HG03097 (cell line): ENCODE data around the gene EEF1AKMT2.
A peak's percentile ranks its signal among the peaks of the same experiment; 100 is the strongest.

ENCODE experiments used
- ATAC-seq: cut with Tn5 transposase; IDR thresholded peaks from one replicate; pipeline ENCODE4 v1.9.1; 2021; ENCODE audit not compliant: unreplicated experiment, low FRiP score

The EEF1AKMT2 gene

GRCh38 chr10:124739119-124739921 is 52.4 kb downstream of the EEF1AKMT2 start:
- no peak for ATAC-seq

GRCh38 chr10:124738441-124738840 is 53.2 kb downstream of the EEF1AKMT2 start:
- no peak for ATAC-seq

- ATAC-seq, result no peak
These were observed 54.0 kb downstream of the EEF1AKMT2 start for GRCh38 chr10:124737708-124738107.

- ATAC-seq, result no peak
These were observed 54.5 kb downstream of the EEF1AKMT2 start for GRCh38 chr10:124737221-124737620.

DNA sequence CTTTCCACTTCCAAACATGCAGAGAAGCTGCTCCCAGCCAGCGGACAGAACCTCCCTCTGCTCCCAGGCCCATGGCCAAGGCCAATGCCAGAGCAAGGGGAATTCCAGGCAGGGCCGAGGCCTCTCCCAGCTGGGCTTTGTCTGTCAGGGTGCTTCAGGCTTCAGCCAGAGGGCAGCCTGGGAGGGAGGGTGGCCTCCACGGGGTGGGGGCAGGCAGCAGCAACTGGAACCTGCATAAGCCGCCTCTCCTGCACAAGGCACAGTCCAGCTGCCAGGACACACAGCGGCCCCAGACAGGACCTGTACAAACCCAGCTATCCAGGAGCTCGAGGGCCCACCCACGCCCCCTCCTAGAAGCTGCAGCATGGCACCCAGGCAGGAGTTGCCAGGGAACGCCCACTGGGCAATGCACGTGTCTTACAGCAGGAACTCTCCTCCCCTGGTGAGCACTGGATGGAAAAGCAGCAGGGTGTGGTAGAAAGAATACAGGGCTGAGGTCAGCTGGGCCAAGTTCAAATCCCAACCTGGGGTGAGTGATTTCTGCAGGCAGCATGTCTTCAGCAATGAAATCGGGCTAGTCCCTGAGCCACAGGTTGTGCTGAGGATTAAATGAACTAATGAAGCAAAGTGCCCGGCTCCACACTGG is 55.1 kb downstream of the EEF1AKMT2 start:
- no peak for ATAC-seq

DNA sequence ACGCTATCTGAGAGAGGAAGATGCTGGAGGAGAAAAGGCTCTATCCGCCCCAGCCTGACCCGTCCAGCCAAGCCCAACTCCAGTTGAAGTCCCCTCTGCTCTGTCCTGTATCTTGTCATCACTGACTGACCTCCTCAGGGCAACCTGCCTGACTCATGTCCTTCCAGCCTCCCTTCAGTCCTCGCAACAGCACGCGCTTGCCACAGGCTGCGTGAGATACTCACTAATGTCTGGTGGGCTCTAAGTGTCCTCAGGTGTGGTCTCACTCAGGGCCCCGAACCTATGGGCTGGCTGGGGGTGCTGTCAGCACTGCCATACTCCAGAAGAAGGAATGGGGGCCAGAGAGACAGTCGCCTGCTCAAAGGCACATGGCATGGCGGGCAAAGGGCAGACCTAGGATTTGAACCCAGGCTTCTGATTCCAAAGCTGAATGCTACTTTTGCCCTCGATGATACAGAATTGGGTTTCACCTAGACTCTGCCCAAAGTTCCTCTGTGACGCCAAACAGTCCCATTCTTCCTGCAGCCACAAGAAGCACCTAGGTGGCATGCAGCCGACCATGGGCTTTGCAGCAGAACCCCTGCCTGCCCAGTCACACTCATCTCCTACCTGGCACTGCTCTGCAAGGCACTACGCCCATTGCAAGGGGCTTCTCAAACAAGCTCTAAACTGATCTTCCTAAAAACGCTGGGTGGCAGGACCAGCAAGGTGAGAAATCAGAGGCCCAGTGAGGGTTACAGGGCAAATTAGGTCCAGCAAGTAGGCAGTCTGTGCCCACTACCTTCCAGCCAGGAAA is 56.0 kb downstream of the EEF1AKMT2 start:
- no peak for ATAC-seq

GRCh38 chr10:124734311-124735166 is 57.1 kb downstream of the EEF1AKMT2 start:
- no peak for ATAC-seq

DNA sequence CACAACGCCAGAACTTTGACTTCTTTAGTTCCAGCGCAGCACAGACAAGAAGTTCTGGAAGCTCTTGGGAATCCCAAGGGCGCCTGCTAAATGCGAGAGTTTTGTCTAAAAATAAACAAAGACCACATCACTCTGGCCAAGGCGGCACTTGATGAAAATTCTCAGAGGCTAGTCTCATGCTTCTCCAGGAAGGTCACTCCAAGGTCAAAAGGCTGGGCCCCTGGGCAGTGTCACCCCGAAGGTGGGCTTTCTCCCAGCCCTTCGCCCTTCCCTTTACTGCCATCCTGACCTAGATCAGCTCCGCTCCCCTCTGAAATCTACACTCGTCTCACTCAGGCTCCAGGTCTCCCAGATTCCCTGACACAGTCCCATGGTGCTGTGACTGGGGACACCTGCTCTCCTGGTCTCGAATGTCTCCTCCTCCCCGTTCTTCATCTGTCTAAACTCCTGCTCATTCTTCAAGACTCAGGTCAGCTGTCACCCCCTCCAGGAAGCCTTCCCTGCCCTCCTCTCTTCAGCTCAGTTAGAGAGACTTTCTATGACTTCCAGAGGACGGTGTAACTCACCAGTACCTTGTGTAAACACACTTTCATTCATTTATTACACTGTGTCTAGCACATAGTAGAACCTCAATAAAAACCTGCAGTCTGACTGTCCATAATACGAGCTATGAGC is 58.0 kb downstream of the EEF1AKMT2 start:
- no peak for ATAC-seq

GRCh38 chr10:124732931-124733570 is 58.6 kb downstream of the EEF1AKMT2 start:
- ATAC-seq, result peak; percentile 52

- no peak for ATAC-seq
These were observed 60.1 kb downstream of the EEF1AKMT2 start for GRCh38 chr10:124731551-124731950.

- no peak for ATAC-seq
These were observed 60.9 kb downstream of the EEF1AKMT2 start for GRCh38 chr10:124730790-124731189.

GRCh38 chr10:124728830-124729661 is 62.6 kb downstream of the EEF1AKMT2 start:
- no peak for ATAC-seq

- ATAC-seq, result no peak
These were observed 63.4 kb downstream of the EEF1AKMT2 start for GRCh38 chr10:124728071-124728829.

DNA sequence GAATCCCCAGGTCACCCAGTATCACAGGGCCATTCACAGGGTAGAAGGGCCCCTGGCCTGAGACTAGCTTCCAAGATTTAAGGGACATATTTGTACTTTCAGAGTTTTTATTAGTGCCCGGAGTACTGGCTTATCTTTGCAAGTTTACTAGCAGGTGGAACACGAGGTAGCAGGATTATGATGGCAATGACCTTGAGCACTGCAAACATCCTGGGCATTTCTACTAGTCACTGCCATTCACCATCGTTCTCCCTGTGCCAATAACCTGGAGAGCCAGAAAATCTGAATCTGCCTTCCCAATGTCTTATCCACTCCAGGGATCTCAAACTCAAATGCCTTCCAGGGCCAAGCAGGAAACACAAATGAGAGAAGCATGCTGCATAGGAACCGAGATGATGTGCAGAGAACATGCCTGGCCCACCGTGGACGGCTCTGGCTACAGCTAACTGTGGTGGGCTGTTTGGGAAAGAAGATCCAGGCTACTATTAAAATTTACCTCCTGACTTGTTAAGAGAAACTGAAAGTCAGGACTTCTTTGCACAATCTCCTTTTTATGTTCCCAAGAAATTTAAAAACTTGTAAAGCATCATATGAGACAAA is 64.2 kb downstream of the EEF1AKMT2 start:
- ATAC-seq, result no peak

- ATAC-seq, result no peak
These were observed 65.9 kb downstream of the EEF1AKMT2 start for GRCh38 chr10:124725791-124726190.

GRCh38 chr10:124725171-124725631 is 66.5 kb downstream of the EEF1AKMT2 start:
- ATAC-seq, result no peak

DNA sequence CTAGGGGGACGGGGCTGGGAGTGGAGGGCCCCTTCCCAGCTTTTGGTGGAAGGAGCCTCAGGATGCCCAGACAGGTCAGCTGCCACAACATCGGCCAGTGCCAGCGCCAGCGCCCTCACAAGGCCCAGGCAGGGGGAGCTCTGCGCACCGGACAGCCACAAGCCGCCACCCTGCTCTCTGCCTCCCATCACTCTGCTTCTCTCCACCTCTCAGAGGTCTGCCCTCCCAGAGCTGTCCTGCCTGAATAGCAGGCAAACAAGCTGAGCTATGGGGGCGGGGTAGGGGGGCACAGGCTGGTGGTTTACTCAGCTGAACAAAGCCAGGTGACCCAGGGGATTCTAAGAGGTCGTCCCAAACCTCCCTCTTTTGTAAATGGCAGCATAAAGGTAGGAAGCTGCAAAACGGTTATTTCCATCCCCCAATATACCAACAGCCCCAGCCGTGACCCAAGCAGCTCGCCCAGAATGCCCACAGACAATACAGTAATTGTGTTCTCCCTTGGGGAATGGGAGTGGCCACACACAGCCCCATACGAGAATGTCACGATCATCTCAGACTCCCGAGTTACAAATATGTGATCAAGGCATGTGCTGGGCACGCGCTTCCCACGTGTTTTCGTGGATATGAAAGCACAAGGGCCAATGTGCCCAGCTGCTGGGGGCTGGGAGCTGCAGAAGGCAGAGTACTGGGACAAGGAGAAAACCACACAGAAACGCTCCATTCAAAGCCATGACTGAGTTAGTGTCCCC is 67.2 kb downstream of the EEF1AKMT2 start:
- no peak for ATAC-seq
